Lower leg skin (tissue), 4 donors: ENCODE data around the gene COBL. TPM values are rescaled to one million over a fixed set of nuclear protein-coding genes. Genes with fewer than 3 reads are reported as not detected.

Experiments
- DNase-seq, 2 donors: peaks; one replicate each; pipeline ENCODE4 v3.0.0-alpha.2; 2019; ENCODE audit warnings: low spot score in 2 of 2
- H3K4me3 ChIP-seq: fragments of 200-600 bp; sonication (generic); 2 replicates; pipeline ENCODE4 v1.5.1; 2017; ENCODE audit warnings: mild to moderate bottlenecking, low read depth; ENCODE audit not compliant: poor library complexity, severe bottlenecking
- POLR2A ChIP-seq, 2 donors: fragments of 450-650 bp; IDR thresholded peaks; one replicate each; pipeline ENCODE4 v1.6.1; 2016 to 2017; ENCODE audit warnings: antibody characterized with exemption in 2 of 2, mild to moderate bottlenecking in 1 of 2, moderate library complexity in 1 of 2
- WGBS, 2 donors: methylation state at CpG; one replicate each; pipeline ENCODE4 v1.1.5; 2018; 5-methylcytosine and 5-hydroxymethylcytosine counted together
- intact Hi-C: fragments of 100-400 bp; cut with DNase I; formaldehyde crosslinking; loops from one replicate; pipeline ENCODE4 v1.15.0; 2023; ENCODE audit warnings: low total_unique reads
- total RNA-seq, 4 donors: library from RNA; depleted of rRNA; stranded (reverse); fragments of >200 nt; gene quantifications; one replicate each; pipeline ENCODE4 v1.1.0, GENCODE V29; 2016
- TF ChIP-seq, protein P1 (sequence below), 3 donors: fragments of 450-650 bp; IDR thresholded peaks; one replicate each; pipeline ENCODE4 v1.5.1; 2016; ENCODE audit warnings: antibody characterized with exemption in 3 of 3, mild to moderate bottlenecking in 3 of 3, moderate library complexity in 2 of 3

The COBL gene
- total RNA-seq, 4 donors from 2014 or later: 40.2 to 94.1 (median 66.5) TPM

DNA sequence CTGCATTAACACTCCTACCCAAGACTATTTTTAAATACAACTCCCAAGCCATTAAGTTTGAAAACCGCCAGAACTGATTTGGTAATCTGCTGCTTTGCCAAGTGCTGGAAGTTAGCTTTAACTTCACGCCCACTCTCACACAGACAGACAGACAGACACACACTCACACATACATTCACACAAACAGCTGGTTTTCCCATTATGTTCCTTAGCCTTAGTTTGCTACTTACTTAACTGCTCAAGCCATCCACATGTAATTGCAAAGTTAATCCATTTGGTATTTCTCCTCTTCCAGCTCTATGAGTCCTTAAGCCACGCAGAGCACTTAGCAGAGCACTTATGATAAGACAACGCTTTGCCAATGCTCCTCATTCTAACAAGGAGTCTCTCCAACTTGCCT lies 8.3 kb downstream of the COBL start:
- no peak overlapping the region for H3K4me3 ChIP-seq
- no peak for TF ChIP-seq POLR2A (IDR thresholded peaks at IDR 0.05)
- TF ChIP-seq, protein P1, sequence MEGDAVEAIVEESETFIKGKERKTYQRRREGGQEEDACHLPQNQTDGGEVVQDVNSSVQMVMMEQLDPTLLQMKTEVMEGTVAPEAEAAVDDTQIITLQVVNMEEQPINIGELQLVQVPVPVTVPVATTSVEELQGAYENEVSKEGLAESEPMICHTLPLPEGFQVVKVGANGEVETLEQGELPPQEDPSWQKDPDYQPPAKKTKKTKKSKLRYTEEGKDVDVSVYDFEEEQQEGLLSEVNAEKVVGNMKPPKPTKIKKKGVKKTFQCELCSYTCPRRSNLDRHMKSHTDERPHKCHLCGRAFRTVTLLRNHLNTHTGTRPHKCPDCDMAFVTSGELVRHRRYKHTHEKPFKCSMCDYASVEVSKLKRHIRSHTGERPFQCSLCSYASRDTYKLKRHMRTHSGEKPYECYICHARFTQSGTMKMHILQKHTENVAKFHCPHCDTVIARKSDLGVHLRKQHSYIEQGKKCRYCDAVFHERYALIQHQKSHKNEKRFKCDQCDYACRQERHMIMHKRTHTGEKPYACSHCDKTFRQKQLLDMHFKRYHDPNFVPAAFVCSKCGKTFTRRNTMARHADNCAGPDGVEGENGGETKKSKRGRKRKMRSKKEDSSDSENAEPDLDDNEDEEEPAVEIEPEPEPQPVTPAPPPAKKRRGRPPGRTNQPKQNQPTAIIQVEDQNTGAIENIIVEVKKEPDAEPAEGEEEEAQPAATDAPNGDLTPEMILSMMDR (IDR thresholded peaks at IDR 0.05): no peak
- DNase-seq: no peak
- WGBS, 2 donors: 46 to 56% methylated on average over 4 of the region's 4 CpGs
- intact Hi-C loops: no loop called here

DNA sequence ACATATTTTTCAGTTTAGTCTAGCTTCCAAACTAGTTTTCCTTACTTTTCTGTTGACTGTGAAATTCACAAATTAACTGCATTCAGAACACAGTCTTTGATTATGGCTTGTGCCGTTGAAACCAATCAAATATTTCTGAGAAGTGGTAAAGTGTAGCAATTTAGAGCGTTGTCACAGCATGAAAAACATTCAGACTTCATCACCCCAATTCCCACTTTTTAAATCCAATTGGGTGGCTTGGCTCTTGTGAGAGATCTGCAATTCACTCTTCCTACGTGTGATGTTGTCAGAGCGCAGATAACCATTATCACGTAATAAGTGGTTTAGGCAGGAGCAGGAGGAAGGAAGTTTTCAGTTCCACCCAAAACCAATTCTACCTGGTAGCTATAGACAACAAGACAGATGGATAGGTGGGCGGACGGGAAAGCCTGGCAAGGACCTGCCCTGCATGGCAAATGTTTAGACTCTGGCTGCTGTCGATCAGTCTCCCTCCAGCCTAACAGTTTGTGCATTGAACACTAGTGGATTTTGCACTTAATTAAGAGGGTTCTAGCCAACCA lies 8.9 kb downstream of the COBL start:
- intact Hi-C loops: no loop called here
- no peak overlapping the region for H3K4me3 ChIP-seq
- WGBS, 2 donors: 63 to 68% methylated on average over 8 of the region's 8 CpGs
- no peak for TF ChIP-seq POLR2A (IDR thresholded peaks at IDR 0.05)
- TF ChIP-seq, protein P1 (IDR thresholded peaks at IDR 0.05): no peak
- peak in 1 of 2 donors; percentile 12 for DNase-seq

DNA sequence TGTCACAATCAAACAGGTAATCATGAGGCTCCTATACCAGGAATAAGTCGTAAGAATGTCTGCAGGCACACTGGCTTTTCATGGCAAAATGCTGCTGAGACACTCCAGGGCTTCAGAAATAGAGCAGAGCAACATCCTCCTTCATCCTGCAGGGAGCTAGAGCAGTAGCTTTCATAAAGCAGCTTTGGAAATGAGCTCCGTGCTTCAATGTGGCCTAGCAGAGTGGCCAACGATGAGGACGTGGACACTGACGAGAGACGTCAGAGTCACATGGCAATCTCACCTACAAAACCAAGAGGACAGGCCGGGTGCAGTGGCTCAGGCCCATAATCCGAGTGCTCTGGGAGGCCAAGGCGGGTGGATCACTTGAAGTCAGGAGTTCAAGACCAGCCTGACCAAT lies 9.8 kb downstream of the COBL start:
- 89 to 94% methylated on average over 9 of the region's 9 CpGs for WGBS, 2 donors
- TF ChIP-seq POLR2A (IDR thresholded peaks at IDR 0.05): no peak
- TF ChIP-seq, protein P1 (IDR thresholded peaks at IDR 0.05): no peak
- intact Hi-C loops: no loop called here
- no peak overlapping the region for H3K4me3 ChIP-seq
- peak in 1 of 2 donors; percentile 52 for DNase-seq

DNA sequence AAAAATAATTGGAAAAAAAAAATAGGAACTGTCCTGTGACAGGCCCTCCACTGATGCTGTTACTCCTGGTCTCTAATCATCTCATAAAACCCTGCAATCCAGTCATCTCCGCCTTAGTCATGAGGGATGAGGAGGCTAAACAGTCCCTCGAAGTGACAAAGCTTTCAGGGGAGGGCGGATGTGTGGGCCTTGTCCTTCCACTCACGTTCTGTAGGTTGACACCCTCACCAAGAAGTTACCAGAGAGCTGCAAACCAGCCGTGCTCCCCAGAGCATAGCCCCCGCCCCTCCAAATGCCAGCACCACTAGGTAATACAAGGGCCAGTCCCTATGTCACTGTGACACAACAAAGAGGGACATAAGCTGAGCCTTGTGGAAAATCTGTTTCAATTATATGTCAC lies 11.9 kb downstream of the COBL start:
- no peak overlapping the region for H3K4me3 ChIP-seq
- no peak for TF ChIP-seq POLR2A (IDR thresholded peaks at IDR 0.05)
- TF ChIP-seq, protein P1 (IDR thresholded peaks at IDR 0.05): no peak
- intact Hi-C loops: no loop called here
- 73 to 86% methylated on average over 6 of the region's 6 CpGs for WGBS, 2 donors
- no peak for DNase-seq

DNA sequence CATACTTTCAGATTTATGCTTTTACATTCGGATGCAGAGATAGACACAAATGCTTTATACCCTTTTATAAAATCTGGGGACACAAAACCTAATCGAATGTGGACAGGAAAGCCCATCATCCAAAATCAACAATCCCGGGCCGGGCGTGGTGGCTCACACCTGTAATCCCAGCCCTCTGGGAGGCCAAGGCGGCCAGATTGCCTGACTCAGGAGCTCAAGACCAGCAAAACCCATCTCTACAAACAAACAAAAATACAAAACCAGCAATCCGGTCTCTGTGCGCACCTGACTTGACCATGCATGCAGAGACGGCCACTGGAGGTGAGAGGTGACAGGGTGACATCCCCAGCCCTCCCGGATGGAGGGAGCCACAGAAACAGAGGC lies 13.5 kb downstream of the COBL start:
- no peak overlapping the region for H3K4me3 ChIP-seq
- DNase-seq: no peak
- intact Hi-C loops: no loop called here
- WGBS, 2 donors: 84 to 86% methylated on average over 10 of the region's 10 CpGs
- TF ChIP-seq POLR2A (IDR thresholded peaks at IDR 0.05): no peak
- TF ChIP-seq, protein P1 (IDR thresholded peaks at IDR 0.05): no peak

DNA sequence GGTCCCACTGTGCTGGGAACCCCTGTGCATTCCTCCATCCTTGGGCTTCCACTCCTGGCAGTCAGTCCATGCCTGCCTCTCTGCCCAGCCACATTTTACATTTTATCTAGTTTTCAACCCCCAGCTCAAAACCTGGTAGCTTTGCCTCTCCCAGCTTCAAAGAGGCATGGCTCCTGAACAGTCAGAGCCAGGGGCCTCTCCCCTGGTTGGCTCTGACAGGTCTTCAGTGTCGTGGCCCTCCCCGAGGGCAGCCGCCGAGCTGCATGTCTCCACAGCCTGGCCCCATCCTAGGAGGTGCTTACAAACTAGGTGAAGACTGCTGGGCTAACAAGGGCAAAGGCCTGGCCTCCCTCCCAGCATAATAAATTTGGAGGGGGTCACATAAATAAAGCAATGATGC lies 14.8 kb downstream of the COBL start:
- DNase-seq: no peak
- H3K4me3 ChIP-seq: no peak overlapping the region
- intact Hi-C loops: no loop called here
- 64 to 82% methylated on average over 4 of the region's 4 CpGs for WGBS, 2 donors
- TF ChIP-seq POLR2A (IDR thresholded peaks at IDR 0.05): no peak
- TF ChIP-seq, protein P1 (IDR thresholded peaks at IDR 0.05): no peak
